Endometrium (tissue), 2 donors: ENCODE measurements around the gene FILIP1.
"Not testable (repeated sequence)": the region's sequence is repeated elsewhere in the genome, so short reads cannot be mapped to it uniquely, and the experiment has no call there.

Experiments
- FAIRE-seq: peaks from 2 replicates; lab custom pipeline; 2012; peaks lifted over from hg19 to GRCh38; lab: Jason Lieb, UNC
- donor health status: control.
- donor health status: control.

FILIP1 gene

DNA sequence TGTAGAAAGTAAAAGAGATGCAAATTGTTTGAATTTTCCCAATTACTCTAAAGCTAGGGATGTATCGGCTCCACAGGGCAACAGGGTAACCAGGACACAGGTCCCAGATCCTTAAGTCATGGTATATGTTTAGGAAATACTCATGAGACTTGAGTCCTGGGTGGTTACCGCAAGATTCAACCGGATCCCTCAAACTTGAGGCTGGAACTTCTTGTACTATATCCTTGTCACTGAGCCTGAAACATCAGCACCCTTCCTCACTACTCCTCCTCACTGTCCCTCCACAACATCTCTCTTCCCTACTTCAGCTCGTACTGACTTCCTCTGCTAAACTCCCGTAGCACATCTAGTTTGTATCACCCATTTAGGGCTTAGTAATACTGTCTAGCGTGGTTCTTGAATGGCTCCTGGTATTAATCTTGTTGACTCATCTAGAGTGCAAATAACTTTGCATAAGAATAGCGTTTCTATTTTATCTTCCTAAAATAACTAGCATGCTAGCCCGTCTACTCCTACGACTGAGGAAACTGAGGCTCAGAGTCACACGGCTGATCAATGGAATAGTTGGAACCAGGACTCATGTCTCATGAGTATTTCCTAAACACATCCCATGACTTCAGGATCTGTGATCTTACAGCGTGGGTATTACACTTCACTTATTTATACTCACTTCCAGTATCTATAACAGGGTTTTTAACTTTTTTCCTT lies 72.1 kb downstream of the FILIP1 start:
- FAIRE-seq, result no peak

GRCh38 chr6:75419980-75420379 lies 73.6 kb downstream of the FILIP1 start:
- FAIRE-seq, result no peak

DNA sequence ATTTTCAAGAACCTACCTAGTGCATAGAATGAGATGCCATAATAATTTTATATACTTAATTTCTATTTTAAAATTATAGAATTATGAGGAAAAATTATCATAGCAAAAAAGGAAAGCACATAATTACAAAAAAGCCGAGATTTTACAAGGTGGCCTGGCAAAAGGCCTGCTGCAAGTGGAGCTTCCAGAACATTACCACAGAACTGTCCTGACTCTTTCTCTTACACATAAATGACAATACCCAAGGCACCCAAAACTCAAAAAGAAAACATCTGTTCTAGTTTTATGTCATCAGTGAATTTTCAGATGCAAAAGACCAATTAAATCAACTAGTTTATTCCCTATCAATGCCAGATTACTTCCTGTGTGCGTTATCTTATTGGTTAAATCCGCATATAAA lies 74.2 kb downstream of the FILIP1 start:
- no peak for FAIRE-seq

DNA sequence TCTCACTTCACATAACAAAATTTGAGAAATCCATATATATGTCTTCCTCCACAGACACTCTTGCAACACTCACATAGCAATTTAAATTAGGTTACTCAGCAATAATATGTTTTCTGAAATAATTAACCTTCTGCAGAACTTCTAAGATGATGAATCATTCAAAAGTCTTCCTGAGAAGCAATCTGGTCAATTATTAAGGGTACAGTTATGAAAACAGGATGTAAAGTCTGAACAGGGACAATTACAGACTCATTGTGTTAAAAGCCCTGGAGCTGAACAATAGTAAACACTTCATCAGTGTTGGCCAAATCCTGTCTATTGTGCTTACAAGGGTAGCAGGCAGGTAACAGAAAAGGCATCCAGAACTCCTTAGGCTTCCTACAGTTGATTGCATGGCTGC lies 75.4 kb downstream of the FILIP1 start:
- peak; percentile 51 for FAIRE-seq

- FAIRE-seq, result no peak
These were observed 77.2 kb downstream of the FILIP1 start for GRCh38 chr6:75416443-75416842.

GRCh38 chr6:75415804-75416203 lies 77.8 kb downstream of the FILIP1 start:
- FAIRE-seq, result no peak

GRCh38 chr6:75414445-75415021 lies 79.1 kb downstream of the FILIP1 start:
- no peak for FAIRE-seq

GRCh38 chr6:75412969-75413662 lies 80.5 kb downstream of the FILIP1 start:
- FAIRE-seq, result no peak

- FAIRE-seq, result not testable (repeated sequence)
These were observed 83.0 kb downstream of the FILIP1 start for GRCh38 chr6:75410564-75410963.

DNA sequence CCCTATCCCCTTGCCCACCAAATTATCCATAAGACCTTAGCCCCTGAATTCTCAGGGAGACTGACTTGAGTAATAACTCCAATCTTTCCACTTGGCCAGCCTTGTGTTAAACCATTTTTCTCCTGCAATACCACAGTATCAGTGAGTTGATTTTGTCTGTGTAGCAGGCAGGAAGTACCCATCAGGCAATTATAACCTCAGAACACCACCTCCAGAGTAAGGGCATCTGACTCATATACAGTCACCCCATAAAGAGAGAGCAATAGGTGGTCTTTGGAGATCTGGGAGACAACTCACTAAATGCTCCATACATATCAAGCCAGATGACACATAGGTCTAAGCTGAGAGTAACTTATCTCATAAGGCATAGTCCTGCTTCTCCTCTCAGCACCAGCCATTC lies 83.7 kb downstream of the FILIP1 start:
- FAIRE-seq, result no peak

GRCh38 chr6:75409286-75409685 lies 84.3 kb downstream of the FILIP1 start:
- no peak for FAIRE-seq

DNA sequence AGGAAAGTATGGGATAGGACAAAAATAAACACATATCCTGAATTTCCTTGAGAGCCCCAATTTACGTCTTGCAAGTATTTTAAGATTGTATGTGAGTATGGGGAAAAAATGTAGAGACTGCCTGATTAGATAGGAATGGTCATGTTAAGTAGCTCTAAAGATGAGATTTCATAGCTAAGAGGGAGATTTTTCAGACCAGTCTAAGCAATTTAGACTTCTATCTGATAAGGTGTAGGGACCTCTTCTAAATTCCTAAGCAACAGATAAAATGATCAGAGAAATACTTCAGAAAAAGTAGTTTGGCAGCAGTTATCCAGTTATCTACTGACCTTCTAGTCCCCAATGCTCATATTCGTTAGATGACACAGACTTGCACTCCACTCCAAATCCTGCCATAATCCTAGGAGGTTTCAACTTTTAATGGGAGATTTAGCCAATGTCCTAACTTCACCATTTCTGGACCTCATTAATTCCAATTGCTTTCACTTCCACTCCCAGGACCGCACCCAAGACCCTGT lies 90.0 kb downstream of the FILIP1 start:
- FAIRE-seq, result no peak

- no peak for FAIRE-seq
These were observed 91.3 kb downstream of the FILIP1 start for GRCh38 chr6:75402296-75402695.

GRCh38 chr6:75397656-75398465 lies 95.7 kb downstream of the FILIP1 start:
- FAIRE-seq, result no peak

- FAIRE-seq, result no peak
These were observed 96.4 kb downstream of the FILIP1 start for GRCh38 chr6:75397171-75397570.

GRCh38 chr6:75396005-75396800 lies 97.4 kb downstream of the FILIP1 start:
- FAIRE-seq, result no peak

- no peak for FAIRE-seq
These were observed 99.8 kb downstream of the FILIP1 start for GRCh38 chr6:75393806-75394205.

- no peak for FAIRE-seq
These were observed 102.3 kb downstream of the FILIP1 start for GRCh38 chr6:75391276-75391675.

GRCh38 chr6:75386050-75386770 lies 107.4 kb downstream of the FILIP1 start:
- FAIRE-seq, result no peak

DNA sequence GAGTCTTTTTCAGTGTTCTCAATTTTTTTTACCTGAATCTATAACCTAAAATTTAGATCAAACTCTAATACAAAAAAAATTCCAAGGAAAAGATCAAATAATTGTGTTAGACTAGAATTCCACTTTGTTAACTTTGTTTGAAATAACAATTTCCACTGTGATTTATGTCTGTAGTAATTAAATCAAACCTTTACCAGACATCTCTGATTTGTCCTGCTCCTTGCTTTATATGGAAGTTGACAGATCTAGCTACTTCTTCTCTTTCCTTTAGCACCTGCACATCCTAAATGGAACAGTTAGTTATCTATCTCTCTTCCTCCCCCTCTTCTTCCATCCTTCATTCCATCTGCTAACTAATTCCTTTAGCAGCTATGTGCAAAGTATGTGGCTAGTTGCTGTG lies 109.5 kb downstream of the FILIP1 start:
- no peak for FAIRE-seq

DNA sequence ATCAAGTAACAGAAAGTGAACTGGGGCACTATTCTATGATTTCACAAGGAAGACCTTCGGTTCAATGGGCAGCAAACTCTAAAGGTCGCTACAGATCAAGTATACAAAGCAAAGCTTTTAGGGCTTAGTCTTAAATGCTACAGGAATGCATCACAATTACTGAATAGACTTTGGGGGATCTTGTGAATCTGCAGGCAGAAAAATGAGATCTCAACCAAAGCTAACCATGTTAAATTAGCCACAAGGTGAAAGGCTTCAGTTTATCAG lies 111.0 kb downstream of the FILIP1 start:
- no peak for FAIRE-seq
